HG02973 (cell line): ENCODE measurements around the gene SLC34A3.
A peak's percentile ranks its signal among the peaks of the same experiment; 100 is the strongest.
"Not testable (repeated sequence)": the region's sequence is repeated elsewhere in the genome, so short reads cannot be mapped to it uniquely, and the experiment has no call there.

ENCODE experiments used
- ATAC-seq: cut with Tn5 transposase; IDR thresholded peaks from one replicate; pipeline ENCODE4 v1.9.1; 2021; ENCODE audit warnings: moderate library complexity; ENCODE audit not compliant: unreplicated experiment

Gene SLC34A3

DNA sequence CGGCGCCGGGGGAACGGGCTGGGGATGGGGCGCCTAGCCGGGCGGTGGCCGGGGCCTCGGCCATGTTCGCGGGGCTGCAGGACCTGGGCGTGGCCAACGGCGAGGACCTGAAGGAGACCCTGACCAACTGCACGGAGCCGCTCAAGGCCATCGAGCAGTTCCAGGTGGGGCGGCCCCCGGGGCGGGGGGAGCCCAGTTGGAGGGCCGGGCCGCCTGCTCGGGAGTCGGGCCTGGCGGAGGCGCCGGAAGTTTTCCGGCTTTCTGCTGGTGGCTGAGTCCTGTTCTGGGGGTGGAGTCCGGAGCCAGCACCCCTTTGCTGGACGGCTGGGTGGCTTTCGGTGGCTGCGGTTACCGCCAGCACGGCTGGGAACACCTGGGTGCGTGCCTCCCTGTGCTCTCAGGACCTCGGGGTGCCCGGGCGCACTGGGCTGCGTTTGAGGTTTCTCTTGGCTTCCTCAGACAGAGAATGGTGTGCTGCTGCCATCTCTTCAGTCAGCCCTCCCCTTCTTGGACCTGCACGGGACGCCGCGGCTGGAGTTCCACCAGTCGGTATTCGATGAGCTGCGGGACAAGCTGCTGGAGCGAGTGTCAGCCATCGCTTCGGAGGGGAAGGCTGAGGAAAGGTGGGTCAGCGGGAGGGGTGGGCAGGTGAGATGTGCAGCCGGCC is 24.9 kb downstream of the SLC34A3 start:
- ATAC-seq = peak; percentile 7

- ATAC-seq = no peak
These were observed 25.7 kb downstream of the SLC34A3 start for GRCh38 chr9:137256362-137256761.

DNA sequence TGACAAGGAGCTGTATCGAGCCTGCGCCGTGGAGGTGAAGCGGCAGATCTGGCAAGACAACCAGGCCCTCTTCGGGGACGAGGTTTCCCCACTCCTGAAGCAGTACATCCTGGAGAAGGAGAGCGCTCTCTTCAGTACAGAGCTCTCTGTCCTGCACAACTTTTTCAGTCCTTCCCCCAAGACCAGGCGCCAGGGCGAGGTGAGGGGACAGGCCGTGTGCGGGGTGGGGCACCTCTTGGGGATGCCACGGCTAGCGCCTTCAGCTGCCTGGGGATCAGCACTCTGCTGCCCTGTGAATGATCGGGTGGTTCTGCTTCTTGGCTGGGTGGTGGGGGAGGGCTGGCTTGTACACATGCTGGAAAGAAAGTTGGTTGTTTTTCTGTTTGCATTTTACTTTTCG is 26.2 kb downstream of the SLC34A3 start:
- ATAC-seq = no peak

DNA sequence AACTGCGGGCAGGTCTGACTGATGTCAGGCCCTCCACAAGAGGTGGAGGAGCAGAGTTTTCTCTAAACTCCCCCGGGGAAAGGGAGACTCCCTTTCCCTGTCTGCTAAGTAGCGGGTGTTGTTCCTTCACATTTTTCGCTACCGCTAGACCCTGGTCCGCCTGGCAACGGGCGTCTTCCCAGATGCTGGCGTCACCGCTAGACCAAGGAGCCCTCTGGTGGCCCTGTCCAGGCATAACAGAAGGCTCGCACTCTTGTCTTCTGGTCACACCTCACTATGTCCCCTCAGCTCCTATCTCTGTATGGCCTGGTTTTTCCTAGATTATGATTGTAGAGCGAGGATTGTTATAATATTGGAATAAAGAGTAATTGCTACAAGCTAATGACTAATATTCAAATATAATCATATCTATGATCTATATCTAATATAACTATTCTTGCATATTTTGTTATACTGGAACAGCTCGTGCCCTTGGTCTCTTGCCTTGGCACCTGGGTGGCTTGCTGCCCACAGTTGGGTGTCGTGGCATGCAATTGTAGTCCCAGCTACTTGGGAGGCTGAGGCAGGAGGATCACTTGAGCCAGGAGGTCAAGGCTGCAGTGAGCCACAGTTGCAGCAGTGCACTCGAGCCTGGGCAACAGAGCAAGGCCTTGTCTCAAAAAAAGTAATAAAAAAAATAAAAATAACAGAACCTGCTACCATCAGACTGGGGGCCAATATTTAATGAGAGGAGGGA is 31.6 kb downstream of the SLC34A3 start:
- ATAC-seq = not testable (repeated sequence)

DNA sequence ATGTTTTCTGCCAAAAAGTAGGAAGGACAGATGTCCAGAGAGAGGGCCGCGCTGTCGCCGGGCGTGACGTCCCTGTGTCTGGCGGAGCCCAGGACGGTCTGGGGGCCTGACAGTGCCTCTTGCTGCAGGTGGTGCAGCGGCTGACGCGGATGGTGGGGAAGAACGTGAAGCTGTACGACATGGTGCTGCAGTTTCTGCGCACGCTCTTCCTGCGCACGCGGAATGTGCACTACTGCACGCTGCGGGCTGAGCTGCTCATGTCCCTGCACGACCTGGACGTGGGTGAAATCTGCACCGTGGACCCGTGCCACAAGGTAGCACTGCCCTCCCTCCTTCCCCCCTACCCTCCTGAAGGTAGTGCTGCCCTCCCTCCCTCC is 32.2 kb downstream of the SLC34A3 start:
- no peak for ATAC-seq

- ATAC-seq = no peak
These were observed 32.8 kb downstream of the SLC34A3 start for GRCh38 chr9:137263506-137263905.

DNA sequence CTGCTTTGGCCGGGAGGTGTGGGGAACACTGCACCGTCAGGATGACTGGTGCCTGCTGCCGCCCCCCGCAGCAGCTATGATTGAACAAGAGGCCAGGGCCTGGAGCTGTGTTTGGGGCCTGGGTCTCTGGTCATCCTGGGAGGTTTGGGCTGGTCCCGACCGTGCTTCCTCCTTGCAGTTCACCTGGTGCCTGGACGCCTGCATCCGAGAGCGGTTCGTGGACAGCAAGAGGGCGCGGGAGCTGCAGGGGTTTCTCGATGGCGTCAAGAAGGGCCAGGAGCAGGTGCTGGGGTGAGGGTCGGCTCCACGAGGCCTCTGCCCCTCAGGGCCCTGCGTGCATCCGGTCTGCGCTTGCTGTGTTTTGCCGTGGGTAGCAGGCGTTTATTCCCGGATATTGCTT is 33.4 kb downstream of the SLC34A3 start:
- no peak for ATAC-seq

GRCh38 chr9:137265496-137266161 is 34.9 kb downstream of the SLC34A3 start:
- no peak for ATAC-seq

DNA sequence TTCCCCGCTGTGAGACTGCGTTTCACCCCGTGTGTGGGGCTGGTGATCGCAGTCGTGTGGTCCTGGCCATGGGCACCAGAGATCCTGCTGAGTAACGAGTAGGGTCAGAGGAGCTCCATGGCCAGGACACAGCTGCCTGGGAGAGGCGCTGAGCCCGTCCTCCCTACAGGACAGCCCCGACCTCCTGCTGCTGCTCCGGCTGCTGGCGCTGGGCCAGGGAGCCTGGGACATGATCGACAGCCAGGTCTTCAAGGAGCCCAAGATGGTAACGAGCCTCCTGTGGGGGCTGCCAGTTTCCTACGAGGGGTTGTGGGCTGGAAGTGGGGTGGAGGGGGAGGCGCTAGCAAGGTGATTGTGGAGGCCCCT is 35.4 kb downstream of the SLC34A3 start:
- no peak for ATAC-seq

- no peak for ATAC-seq
These were observed 36.1 kb downstream of the SLC34A3 start for GRCh38 chr9:137266585-137267453.

GRCh38 chr9:137267933-137268355 is 37.2 kb downstream of the SLC34A3 start:
- ATAC-seq = no peak

DNA sequence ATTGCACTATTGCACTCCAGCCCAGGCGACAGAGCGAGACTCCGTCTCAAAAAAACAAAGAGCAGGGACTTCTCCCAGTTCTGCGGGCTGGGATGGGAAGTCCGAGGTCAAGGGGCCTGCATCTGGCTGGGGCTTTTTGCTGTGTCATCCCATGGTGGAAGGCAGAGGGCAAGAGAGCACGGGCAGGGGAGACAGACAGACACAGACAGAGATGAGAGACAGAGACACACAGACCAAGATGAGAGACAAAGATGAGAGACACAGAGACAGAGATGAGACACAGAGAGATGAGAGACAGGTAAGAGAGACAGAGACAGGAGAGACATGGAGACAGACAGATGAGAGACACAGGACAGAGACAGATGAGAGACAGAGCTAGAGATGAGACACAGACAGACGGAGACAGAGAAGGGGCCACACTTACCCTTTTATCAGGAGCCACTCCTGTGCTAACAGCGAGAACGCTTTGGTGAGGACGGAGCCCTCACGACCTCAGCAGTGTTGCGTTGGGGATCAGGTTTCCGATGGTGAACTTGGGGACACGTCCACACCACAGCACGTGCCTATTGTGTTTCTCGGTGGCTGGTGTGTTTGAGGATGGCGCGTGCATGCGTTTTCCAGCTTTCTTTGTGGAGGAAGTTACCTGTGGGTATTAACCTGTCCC is 38.0 kb downstream of the SLC34A3 start:
- no peak for ATAC-seq

DNA sequence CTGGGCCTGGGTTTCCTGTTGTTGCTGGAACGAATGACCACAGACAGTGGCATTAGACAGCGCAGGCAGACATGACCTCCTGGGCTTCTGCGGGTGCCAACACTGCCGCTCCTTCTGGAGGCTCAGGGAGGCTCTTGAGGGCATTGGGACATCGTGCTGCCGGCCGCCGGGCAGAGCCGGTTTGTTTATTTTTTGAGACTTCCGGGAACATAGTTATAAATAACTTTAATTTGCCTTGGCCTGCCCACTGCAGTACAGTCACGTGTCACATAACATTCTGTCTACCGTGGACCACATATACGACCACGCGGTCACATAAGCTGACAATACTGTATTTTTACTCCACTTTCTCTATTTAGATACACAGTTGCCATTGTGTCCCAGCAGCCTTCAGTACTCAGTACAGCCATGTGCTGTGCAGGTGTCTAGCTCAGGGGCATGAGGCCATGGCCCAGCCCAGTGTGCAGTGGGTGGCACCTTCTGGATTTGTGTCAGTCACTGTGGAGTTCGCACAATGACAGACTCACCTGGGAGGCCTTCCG is 38.6 kb downstream of the SLC34A3 start:
- no peak for ATAC-seq

DNA sequence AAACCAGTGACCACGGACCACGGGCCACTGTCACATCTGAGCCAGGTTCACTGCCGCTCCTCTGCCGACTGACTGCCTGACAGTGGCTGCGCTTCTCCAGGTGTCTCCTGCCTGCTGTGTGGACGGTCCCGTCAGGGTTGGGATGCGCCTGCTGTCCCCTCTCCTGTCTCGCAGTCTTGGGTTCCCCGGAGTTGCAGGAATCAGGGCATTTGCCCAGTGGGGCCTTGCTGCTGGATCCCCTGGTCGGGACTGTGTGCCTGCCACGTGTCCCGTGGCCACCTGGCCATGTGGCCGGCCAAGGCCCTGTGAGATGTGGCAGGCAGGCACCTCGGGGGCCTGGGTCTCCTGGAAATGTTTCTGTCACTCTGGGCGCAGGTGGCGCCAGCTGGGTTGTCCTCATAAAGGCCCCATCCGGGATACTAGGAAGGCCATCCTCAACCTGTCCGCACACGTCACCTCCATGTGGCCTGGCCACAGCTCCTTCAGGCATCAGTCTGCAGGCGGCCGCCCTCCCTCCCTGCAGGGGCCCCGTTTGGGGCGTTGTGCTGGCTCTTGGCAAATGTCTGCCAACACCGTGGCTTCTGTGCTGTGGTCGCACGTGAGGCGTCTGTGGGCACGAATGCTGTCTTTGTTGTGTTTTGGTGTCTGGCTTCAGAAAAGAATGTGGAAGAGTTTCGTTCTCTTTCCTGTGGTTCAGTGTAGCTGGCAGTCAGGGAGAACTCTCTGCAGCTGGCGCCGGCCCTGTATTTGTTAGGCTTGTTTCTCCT is 40.4 kb downstream of the SLC34A3 start:
- ATAC-seq = no peak

GRCh38 chr9:137271696-137272076 is 41.0 kb downstream of the SLC34A3 start:
- no peak for ATAC-seq

DNA sequence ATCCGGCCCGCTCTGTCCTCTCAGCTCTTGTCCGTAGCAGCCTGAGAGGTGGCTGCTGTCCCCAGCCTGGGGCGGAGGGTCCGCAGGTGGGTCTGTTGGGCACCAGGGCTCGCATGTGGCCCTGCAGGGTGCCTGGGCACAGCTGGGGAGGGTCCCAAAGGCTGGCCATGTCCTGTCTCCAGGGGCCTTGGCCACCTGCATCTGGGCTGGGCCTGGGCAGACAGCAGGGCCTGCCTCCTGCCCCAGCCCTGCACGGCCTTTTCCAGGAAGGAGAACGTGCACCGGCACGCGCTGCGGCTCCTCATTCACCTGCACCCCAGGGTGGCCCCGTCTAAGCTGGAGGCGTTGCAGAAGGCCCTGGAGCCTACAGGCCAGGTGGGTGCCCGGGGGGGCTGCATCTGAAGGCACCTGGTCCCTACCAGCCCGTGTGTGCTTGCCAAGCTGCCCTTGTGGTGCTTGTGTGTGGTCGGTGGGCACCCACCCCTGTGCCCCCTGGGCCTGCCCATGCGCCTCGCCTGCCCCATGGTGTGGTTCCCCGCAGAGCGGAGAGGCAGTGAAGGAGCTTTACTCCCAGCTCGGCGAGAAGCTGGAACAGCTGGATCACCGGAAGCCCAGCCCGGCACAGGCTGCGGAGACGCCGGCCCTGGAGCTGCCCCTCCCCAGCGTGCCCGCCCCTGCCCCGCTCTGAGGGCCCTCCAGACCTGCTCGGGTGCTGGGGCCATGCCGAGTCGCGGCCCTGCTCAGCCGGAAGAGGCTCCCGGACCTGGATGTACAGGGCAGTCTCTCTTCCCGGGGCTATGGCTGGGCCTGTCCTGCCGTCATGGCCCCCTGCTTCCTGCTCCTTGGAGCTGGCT is 41.8 kb downstream of the SLC34A3 start:
- no peak for ATAC-seq

DNA sequence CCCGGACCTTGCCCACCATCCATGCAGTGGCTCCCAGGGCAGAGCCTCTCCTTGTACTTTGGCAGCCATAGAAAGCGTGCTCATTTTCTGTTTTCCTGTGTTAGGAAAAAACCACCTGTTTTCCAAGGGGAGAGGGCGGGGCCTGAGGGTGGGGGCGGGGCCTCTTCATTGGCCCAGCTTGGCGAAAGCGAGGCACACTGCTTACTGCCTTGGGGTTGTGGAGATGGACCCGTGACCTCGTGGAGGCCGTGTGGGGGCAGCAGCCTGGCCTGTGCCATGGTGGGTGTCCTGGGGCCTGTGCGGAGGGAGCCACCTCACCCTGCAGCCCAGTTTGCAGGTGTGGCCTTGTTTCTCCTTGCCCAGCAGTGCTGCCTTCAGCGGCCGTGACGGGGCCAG is 42.4 kb downstream of the SLC34A3 start:
- ATAC-seq = no peak

DNA sequence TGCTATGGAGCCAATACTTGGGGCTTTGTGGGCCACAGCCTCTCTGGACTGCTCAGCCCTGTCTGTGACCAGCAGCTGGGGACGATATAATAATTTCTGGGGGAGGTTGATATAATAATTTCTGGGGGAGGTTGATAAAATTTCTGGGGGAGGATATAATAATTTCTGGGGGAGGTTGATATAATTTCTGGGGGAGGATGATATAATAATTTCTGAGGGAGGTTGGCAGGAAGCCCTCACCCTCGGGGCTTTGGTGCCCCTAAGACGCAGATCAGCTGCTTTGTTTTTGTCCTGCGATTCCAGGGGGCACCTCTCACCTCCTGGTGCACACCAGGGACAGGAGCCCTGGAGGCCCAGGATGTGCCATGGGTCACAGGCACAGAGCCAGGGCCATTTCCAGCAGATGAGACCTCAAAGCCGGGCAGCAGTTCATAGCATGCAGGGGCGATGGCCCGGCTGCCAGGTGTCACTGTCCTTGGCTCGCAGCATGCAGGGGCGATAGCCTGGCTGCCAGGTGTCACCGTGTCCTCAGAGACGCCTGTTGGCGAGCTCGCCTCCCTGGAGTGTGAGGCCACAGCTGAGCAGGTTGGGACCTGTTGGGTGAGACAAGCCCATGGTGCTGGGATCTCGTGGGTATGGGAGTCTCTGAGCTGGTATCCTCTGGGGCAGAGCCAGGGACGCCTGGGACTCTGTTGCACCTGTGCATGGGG is 43.1 kb downstream of the SLC34A3 start:
- ATAC-seq = no peak
